Panc1 (cell line): ENCODE data around the gene WNT3A.

Experiments used
- CTCF ChIP-seq: fragments of 450-650 bp; IDR thresholded peaks from 2 replicates; pipeline ENCODE4 v1.5.1; 2017; ENCODE audit warnings: mild to moderate bottlenecking
- POLR2AphosphoS5 ChIP-seq: IDR thresholded peaks from 2 replicates; pipeline ENCODE4 v1.6.1; 2012; ENCODE audit warnings: mild to moderate bottlenecking, low read depth, low read length, moderate library complexity
- SIN3A ChIP-seq: IDR thresholded peaks from 2 replicates; pipeline ENCODE4 v1.6.1; 2012; ENCODE audit warnings: low read depth, mild to moderate bottlenecking, low read length, moderate library complexity, borderline replicate concordance; ENCODE audit not compliant: insufficient read depth
- TF ChIP-seq, protein P1 (sequence below), 2 experiments: IDR thresholded peaks; 2 replicates each; pipeline ENCODE4 v1.6.1; 2011 to 2012; ENCODE audit warnings: low read depth in 2 of 2, control low read depth in 1 of 2, low read length in 1 of 2, mild to moderate bottlenecking in 1 of 2, moderate library complexity in 1 of 2; ENCODE audit not compliant: insufficient read depth in 1 of 2

DNA sequence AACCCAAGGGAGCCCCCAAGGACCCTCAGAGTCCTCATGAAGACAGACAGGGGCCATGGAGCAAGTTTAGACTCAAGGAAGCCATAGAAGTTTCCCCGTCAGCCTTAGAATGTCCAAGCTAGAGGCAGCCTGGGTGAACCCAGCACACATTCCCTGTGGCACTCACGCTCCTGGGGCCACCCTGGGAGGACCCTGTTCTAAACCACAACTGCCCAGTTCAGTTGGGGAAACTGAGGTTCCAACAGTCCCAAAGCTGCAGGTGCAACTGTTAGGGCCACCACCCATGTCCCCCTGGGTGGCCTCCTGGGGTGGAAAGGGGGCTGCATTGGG lies 9.3 kb downstream of the WNT3A start:
- TF ChIP-seq CTCF (no peak), POLR2AphosphoS5 (no peak), SIN3A (no peak)
- TF ChIP-seq, protein P1, sequence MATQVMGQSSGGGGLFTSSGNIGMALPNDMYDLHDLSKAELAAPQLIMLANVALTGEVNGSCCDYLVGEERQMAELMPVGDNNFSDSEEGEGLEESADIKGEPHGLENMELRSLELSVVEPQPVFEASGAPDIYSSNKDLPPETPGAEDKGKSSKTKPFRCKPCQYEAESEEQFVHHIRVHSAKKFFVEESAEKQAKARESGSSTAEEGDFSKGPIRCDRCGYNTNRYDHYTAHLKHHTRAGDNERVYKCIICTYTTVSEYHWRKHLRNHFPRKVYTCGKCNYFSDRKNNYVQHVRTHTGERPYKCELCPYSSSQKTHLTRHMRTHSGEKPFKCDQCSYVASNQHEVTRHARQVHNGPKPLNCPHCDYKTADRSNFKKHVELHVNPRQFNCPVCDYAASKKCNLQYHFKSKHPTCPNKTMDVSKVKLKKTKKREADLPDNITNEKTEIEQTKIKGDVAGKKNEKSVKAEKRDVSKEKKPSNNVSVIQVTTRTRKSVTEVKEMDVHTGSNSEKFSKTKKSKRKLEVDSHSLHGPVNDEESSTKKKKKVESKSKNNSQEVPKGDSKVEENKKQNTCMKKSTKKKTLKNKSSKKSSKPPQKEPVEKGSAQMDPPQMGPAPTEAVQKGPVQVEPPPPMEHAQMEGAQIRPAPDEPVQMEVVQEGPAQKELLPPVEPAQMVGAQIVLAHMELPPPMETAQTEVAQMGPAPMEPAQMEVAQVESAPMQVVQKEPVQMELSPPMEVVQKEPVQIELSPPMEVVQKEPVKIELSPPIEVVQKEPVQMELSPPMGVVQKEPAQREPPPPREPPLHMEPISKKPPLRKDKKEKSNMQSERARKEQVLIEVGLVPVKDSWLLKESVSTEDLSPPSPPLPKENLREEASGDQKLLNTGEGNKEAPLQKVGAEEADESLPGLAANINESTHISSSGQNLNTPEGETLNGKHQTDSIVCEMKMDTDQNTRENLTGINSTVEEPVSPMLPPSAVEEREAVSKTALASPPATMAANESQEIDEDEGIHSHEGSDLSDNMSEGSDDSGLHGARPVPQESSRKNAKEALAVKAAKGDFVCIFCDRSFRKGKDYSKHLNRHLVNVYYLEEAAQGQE (IDR thresholded peaks at IDR 0.05; ENCODE audit: insufficient read depth in 1 of 2, low read depth in 2 of 2, low read length in 1 of 2), result no peak
